Measurements from ENCODE around the gene SHISA2. TPM values are rescaled to one million over a fixed set of nuclear protein-coding genes. Genes with fewer than 3 reads are reported as not detected.

The SHISA2 gene
- total and polyA plus RNA-seq, 2 donors (not counting 1 experiment from before 2014, with no cell fraction given), result under 0.01 to 0.02 TPM

DNA sequence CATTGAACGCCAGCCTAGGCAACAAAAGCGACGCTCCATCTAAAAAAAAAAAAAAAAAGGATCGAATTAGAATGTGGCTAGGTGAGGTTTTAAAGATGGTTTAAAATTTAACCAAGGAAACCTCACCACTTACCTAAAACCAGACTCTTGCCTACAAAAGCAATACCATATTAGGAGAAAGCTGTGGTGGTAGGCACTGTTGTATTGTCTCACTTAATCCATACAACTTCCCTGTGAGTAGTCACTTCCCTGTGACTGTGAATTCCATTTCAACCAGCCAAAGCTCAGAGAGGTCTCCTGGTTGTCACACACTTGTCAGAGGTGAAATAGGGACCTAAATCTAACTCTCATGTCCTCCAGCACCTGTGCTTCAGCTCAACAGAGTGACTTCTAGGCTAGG lies 15.4 kb downstream of the SHISA2 start:
- H3K27ac ChIP-seq (ENCODE audit: insufficient read depth, low read length), result no peak overlapping the region
- no peak for DNase-seq (ENCODE audit: low read depth in 2 of 2)
- H3K4me1 ChIP-seq (ENCODE audit: control insufficient read depth, extremely low read depth, insufficient read depth, low read length), result no peaks in the 10 kb centered on the region
- H3K36me3 ChIP-seq (ENCODE audit: control insufficient read depth, insufficient read depth, low read length), result no peaks in the 10 kb centered on the region
- H4K20me1 ChIP-seq (ENCODE audit: control insufficient read depth, extremely low read depth, insufficient read depth, low read length), result no peaks in the 10 kb centered on the region
- no peak overlapping the region for H2AFZ ChIP-seq (ENCODE audit: low read length)
- TF ChIP-seq, protein P1, sequence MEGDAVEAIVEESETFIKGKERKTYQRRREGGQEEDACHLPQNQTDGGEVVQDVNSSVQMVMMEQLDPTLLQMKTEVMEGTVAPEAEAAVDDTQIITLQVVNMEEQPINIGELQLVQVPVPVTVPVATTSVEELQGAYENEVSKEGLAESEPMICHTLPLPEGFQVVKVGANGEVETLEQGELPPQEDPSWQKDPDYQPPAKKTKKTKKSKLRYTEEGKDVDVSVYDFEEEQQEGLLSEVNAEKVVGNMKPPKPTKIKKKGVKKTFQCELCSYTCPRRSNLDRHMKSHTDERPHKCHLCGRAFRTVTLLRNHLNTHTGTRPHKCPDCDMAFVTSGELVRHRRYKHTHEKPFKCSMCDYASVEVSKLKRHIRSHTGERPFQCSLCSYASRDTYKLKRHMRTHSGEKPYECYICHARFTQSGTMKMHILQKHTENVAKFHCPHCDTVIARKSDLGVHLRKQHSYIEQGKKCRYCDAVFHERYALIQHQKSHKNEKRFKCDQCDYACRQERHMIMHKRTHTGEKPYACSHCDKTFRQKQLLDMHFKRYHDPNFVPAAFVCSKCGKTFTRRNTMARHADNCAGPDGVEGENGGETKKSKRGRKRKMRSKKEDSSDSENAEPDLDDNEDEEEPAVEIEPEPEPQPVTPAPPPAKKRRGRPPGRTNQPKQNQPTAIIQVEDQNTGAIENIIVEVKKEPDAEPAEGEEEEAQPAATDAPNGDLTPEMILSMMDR (conservative IDR thresholded peaks at IDR 0.05 in 1 of 2, IDR thresholded peaks at IDR 0.05 in 1 of 2; ENCODE audit: low read depth in 1 of 2, low read length in 2 of 2), result no peak
- no peak for TF ChIP-seq EZH2 (IDR thresholded peaks at IDR 0.05; ENCODE audit: low read length, missing control alignments)
- H3K9ac ChIP-seq (ENCODE audit: insufficient read depth, low read length), result no peak overlapping the region
- H3K9me3 ChIP-seq (ENCODE audit: control insufficient read depth, insufficient read depth, low read depth, low read length), result no peaks in the 10 kb centered on the region
- H3K27me3 ChIP-seq (ENCODE audit: control insufficient read depth, insufficient read depth, low read length), result no peaks in the 10 kb centered on the region
- H3K79me2 ChIP-seq (ENCODE audit: control insufficient read depth, insufficient read depth, low read length), result no peaks in the 10 kb centered on the region
- no peak overlapping the region for H3K4me2 ChIP-seq (ENCODE audit: extremely low read depth, insufficient read depth, low read length)
- H3K4me3 ChIP-seq (replicated peaks in 1 of 4; ENCODE audit: control extremely low read depth in 1 of 4, insufficient read depth in 1 of 4, low read depth in 3 of 4, low read length in 4 of 4), result no peak overlapping the region

DNA sequence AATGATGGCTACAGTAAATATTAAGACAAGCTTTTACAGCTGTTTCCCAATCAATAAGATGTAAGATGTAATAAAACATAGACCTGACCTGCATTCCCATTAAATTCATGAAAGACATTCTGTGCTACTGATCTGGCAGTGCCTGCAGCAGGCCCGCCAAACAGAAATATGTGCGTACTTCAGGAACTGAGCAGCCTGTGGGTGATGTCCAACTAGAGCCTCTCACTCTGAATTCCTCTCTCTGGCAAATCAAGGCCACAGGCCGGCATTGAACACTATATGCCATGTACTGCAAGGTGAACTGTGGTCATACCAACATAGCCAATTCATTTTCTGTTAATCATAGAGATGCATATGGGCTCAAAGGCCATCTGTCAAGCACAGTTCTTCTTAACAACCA lies 17.8 kb downstream of the SHISA2 start:
- Histone ChIP-seq H3K9ac (ENCODE audit: insufficient read depth, low read length) (no peak overlapping the region), H3K36me3 (ENCODE audit: control insufficient read depth, insufficient read depth, low read length) (no peaks in the 10 kb centered on the region), H3K9me3 (ENCODE audit: control insufficient read depth, insufficient read depth, low read depth, low read length) (no peaks in the 10 kb centered on the region), H3K4me2 (ENCODE audit: extremely low read depth, insufficient read depth, low read length) (no peak overlapping the region), H3K27me3 (ENCODE audit: control insufficient read depth, insufficient read depth, low read length) (no peaks in the 10 kb centered on the region), H3K4me3 (replicated peaks in 1 of 4; ENCODE audit: control extremely low read depth in 1 of 4, insufficient read depth in 1 of 4, low read depth in 3 of 4, low read length in 4 of 4) (no peak overlapping the region), H3K4me1 (ENCODE audit: control insufficient read depth, extremely low read depth, insufficient read depth, low read length) (no peaks in the 10 kb centered on the region), H3K79me2 (ENCODE audit: control insufficient read depth, insufficient read depth, low read length) (no peaks in the 10 kb centered on the region), H3K27ac (ENCODE audit: insufficient read depth, low read length) (no peak overlapping the region), H2AFZ (ENCODE audit: low read length) (no peak overlapping the region), H4K20me1 (ENCODE audit: control insufficient read depth, extremely low read depth, insufficient read depth, low read length) (no peaks in the 10 kb centered on the region)
- no peak for DNase-seq (ENCODE audit: low read depth in 2 of 2)
- TF ChIP-seq, protein P1 (conservative IDR thresholded peaks at IDR 0.05 in 1 of 2, IDR thresholded peaks at IDR 0.05 in 1 of 2; ENCODE audit: low read depth in 1 of 2, low read length in 2 of 2), result no peak
- no peak for TF ChIP-seq EZH2 (IDR thresholded peaks at IDR 0.05; ENCODE audit: low read length, missing control alignments)

DNA sequence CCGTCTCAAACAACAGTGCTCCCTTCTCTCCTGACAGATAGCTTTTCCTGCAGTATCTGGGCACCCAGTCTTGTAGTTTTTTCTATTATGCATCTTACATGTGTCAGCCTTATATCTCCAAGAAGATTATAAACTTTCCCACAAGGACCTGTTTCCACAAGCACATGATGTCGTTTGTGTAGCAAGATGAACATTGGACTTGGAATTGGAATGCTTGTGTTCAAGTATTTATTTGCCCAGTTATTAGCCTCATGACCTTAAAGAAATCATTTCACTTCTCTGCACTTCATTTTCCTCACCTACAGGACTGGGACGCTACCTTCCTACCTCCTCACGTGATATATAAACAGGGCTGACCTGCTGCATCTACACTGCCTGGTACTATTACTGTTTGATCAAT lies 21.5 kb downstream of the SHISA2 start:
- Histone ChIP-seq H3K4me1 (ENCODE audit: control insufficient read depth, extremely low read depth, insufficient read depth, low read length) (no peaks in the 10 kb centered on the region), H3K4me3 (replicated peaks in 1 of 4; ENCODE audit: control extremely low read depth in 1 of 4, insufficient read depth in 1 of 4, low read depth in 3 of 4, low read length in 4 of 4) (no peak overlapping the region), H3K27me3 (ENCODE audit: control insufficient read depth, insufficient read depth, low read length) (no peaks in the 10 kb centered on the region), H3K9ac (ENCODE audit: insufficient read depth, low read length) (no peak overlapping the region), H3K4me2 (ENCODE audit: extremely low read depth, insufficient read depth, low read length) (no peak overlapping the region), H2AFZ (ENCODE audit: low read length) (no peak overlapping the region), H4K20me1 (ENCODE audit: control insufficient read depth, extremely low read depth, insufficient read depth, low read length) (no peaks in the 10 kb centered on the region), H3K9me3 (ENCODE audit: control insufficient read depth, insufficient read depth, low read depth, low read length) (no peaks in the 10 kb centered on the region), H3K79me2 (ENCODE audit: control insufficient read depth, insufficient read depth, low read length) (no peaks in the 10 kb centered on the region), H3K27ac (ENCODE audit: insufficient read depth, low read length) (no peak overlapping the region), H3K36me3 (ENCODE audit: control insufficient read depth, insufficient read depth, low read length) (no peaks in the 10 kb centered on the region)
- no peak for TF ChIP-seq EZH2 (IDR thresholded peaks at IDR 0.05; ENCODE audit: low read length, missing control alignments)
- TF ChIP-seq, protein P1 (conservative IDR thresholded peaks at IDR 0.05 in 1 of 2, IDR thresholded peaks at IDR 0.05 in 1 of 2; ENCODE audit: low read depth in 1 of 2, low read length in 2 of 2), result no peak
- no peak for DNase-seq (ENCODE audit: low read depth in 2 of 2)
